ENCODE data around the gene SPRY4.

GRCh38 chr5:142310803-142311202, 14.0 kb downstream of the SPRY4 start:
- TF ChIP-seq CTCF (conservative IDR thresholded peaks at IDR 0.05): no peak
- TF ChIP-seq ZFX (IDR thresholded peaks at IDR 0.05): no peak

Data from C4-2B (cell line).